IPS-11a (cell line): ENCODE results near the gene PIH1D1.

Source experiments
- H3K4me3 ChIP-seq: one replicate; pipeline ENCODE4 v1.5.1; 2013; ENCODE audit warnings: low read depth, low read length, control low read depth

The PIH1D1 gene

GRCh38 chr19:49451430-49452181, at the start of gene PIH1D1:
Gene PIH1D1, minus strand, starts transcription at chr19:49451814. Its CDS starts 240 bp downstream, at chr19:49451574.
- peak within 1 kb of the TSS; percentile 88 for H3K4me3 ChIP-seq

- no peak overlapping the region for H3K4me3 ChIP-seq
Observed at GRCh38 chr19:49499030-49499670, 47.5 kb upstream of the PIH1D1 start.

GRCh38 chr19:49498475-49498874, 46.9 kb upstream of the PIH1D1 start:
- no peak overlapping the region for H3K4me3 ChIP-seq

- no peak overlapping the region for H3K4me3 ChIP-seq
Observed at GRCh38 chr19:49497789-49498103, 46.1 kb upstream of the PIH1D1 start.

- peak overlapping the region; percentile 92 for H3K4me3 ChIP-seq
Observed at GRCh38 chr19:49497047-49497788, 45.6 kb upstream of the PIH1D1 start.

GRCh38 chr19:49496574-49497008, 45.0 kb upstream of the PIH1D1 start:
- H3K4me3 ChIP-seq, result peak overlapping the region; percentile 92

- H3K4me3 ChIP-seq, result no peak overlapping the region
Observed at GRCh38 chr19:49492573-49493405, 41.2 kb upstream of the PIH1D1 start.

- no peak overlapping the region for H3K4me3 ChIP-seq
Observed at GRCh38 chr19:49491804-49492572, 40.4 kb upstream of the PIH1D1 start.

GRCh38 chr19:49491030-49491803, 39.6 kb upstream of the PIH1D1 start:
- H3K4me3 ChIP-seq, result no peak overlapping the region

GRCh38 chr19:49490287-49491029, 38.8 kb upstream of the PIH1D1 start:
- H3K4me3 ChIP-seq, result no peak overlapping the region

GRCh38 chr19:49489601-49490167, 38.1 kb upstream of the PIH1D1 start:
- peak overlapping the region; percentile 100 for H3K4me3 ChIP-seq

- peak overlapping the region; percentile 100 for H3K4me3 ChIP-seq
Observed at GRCh38 chr19:49488863-49489537, 37.4 kb upstream of the PIH1D1 start.

GRCh38 chr19:49488046-49488862, 36.6 kb upstream of the PIH1D1 start:
- peak overlapping the region; percentile 100 for H3K4me3 ChIP-seq

- peak within 1 kb of the TSS; percentile 100 for H3K4me3 ChIP-seq
Observed at GRCh38 chr19:49487277-49488045, 35.8 kb upstream of the PIH1D1 start, which contains the start of gene RPL13A. Gene RPL13A, plus strand, starts transcription at chr19:49487608. Its CDS starts 22 bp downstream, at chr19:49487630.

GRCh38 chr19:49486710-49487276, 35.2 kb upstream of the PIH1D1 start:
- H3K4me3 ChIP-seq, result no peak overlapping the region

GRCh38 chr19:49486232-49486631, 34.6 kb upstream of the PIH1D1 start:
- no peak overlapping the region for H3K4me3 ChIP-seq
